BLaER1 treated with 17β-estradiol and CSF1 and Interleukin-3, amounts not matched to agents 10 nM and 100 nM (cell line): ENCODE results near the gene EEF2K.

Source experiments
- H3K27ac ChIP-seq, 11 experiments: shearing (Covaris generic); formaldehyde crosslinking; 2 replicates each; pipeline ENCODE4 v1.8.1; 2022
- H3K27me3 ChIP-seq, 11 experiments: shearing (Covaris generic); formaldehyde crosslinking; 2 replicates each; pipeline ENCODE4 v1.8.1; 2022
- H3K36me3 ChIP-seq, 11 experiments: shearing (Covaris generic); formaldehyde crosslinking; 2 replicates each; pipeline ENCODE4 v1.8.1; 2022
- H3K4me1 ChIP-seq, 10 experiments: shearing (Covaris generic); formaldehyde crosslinking; 2 replicates each; pipeline ENCODE4 v1.8.1; 2022
- H3K4me2 ChIP-seq, 11 experiments: shearing (Covaris generic); formaldehyde crosslinking; 2 replicates each; pipeline ENCODE4 v1.8.1; 2022
- H3K4me3 ChIP-seq, 10 experiments: shearing (Covaris generic); formaldehyde crosslinking; 2 replicates each; pipeline ENCODE4 v1.8.1; 2022
- H3K9ac ChIP-seq, 11 experiments: shearing (Covaris generic); formaldehyde crosslinking; 2 replicates each; pipeline ENCODE4 v1.8.1; 2022
- H3K9me3 ChIP-seq, 11 experiments: shearing (Covaris generic); formaldehyde crosslinking; replicated peaks in 1 of 11; 2 replicates each; pipeline ENCODE4 v1.8.1; 2022
- H4K20me1 ChIP-seq, 11 experiments: shearing (Covaris generic); formaldehyde crosslinking; 2 replicates each; pipeline ENCODE4 v1.8.1; 2022
- Cebpa-rat ChIP-seq, 11 experiments: shearing (Covaris generic); IDR thresholded peaks; 2 replicates each; pipeline ENCODE4 v1.8.1; 2022

EEF2K gene

DNA sequence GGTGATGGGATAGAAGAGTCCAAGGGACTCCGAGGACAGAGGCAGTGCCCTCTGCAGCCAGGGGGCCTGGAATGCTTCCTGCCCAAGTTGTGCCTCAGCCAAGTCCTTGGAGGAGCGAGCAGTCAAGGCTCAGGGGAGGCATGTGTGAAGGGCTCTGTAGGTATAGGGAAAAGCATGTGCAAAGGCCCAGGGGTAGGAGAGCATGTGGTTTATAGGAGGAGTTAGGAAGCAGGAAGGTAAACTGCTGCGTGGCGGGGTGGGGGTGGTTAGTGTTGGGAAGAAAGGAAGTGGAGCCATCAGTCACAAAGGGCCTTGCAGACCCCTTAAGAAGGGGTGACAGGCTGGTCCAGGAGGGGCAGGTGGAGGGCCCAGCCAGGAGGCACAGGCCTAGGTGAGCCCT lies 98.3 kb downstream of the EEF2K start:
- no peaks in the 10 kb centered on the region for H3K27me3 ChIP-seq
- TF ChIP-seq Cebpa-rat (IDR thresholded peaks at IDR 0.05) = no peak
- H3K27ac ChIP-seq = no peak overlapping the region
- H3K9me3 ChIP-seq = no peaks in the 10 kb centered on the region
- H3K36me3 ChIP-seq = peaks cover 79 to 95% (median 89%) of the 10 kb centered on the region in 11 experiments
- no peak overlapping the region for H3K4me3 ChIP-seq
- H3K4me2 ChIP-seq = no peak overlapping the region
- H4K20me1 ChIP-seq = peaks cover 44 to 100% (median 99%) of the 10 kb centered on the region in 11 experiments; a peak in 21 of 22 replicates
- H3K4me1 ChIP-seq = peaks cover 11 to 21% (median 17%) of the 10 kb centered on the region in 10 experiments
- no peak overlapping the region for H3K9ac ChIP-seq

GRCh38 chr16:22306788-22307187 lies 100.7 kb downstream of the EEF2K start:
- Histone ChIP-seq H3K9ac (no peak overlapping the region), H3K4me3 (no peak overlapping the region), H3K4me2 (no peak overlapping the region), H3K27ac (no peak overlapping the region), H3K4me1 (peaks cover 0 to 5% (median 0%) of the 10 kb centered on the region in 10 experiments; a peak in 4 of 20 replicates), H4K20me1 (peaks cover 20 to 96% (median 77%) of the 10 kb centered on the region in 11 experiments; a peak in 21 of 22 replicates), H3K9me3 (no peaks in the 10 kb centered on the region), H3K36me3 (peaks cover 98 to 100% (median 100%) of the 10 kb centered on the region in 11 experiments), H3K27me3 (no peaks in the 10 kb centered on the region)
- TF ChIP-seq Cebpa-rat (IDR thresholded peaks at IDR 0.05) = no peak

GRCh38 chr16:22307838-22308237 lies 101.8 kb downstream of the EEF2K start:
- H3K27me3 ChIP-seq = no peaks in the 10 kb centered on the region
- H3K36me3 ChIP-seq = peaks cover 98 to 100% (median 100%) of the 10 kb centered on the region in 11 experiments
- no peaks in the 10 kb centered on the region for H3K9me3 ChIP-seq
- TF ChIP-seq Cebpa-rat (IDR thresholded peaks at IDR 0.05) = no peak
- no peaks in the 10 kb centered on the region for H3K4me1 ChIP-seq
- peaks cover 10 to 94% (median 70%) of the 10 kb centered on the region in 11 experiments; a peak in 21 of 22 replicates for H4K20me1 ChIP-seq
- H3K4me3 ChIP-seq = no peak overlapping the region
- no peak overlapping the region for H3K27ac ChIP-seq
- no peak overlapping the region for H3K4me2 ChIP-seq
- H3K9ac ChIP-seq = no peak overlapping the region; a peak in 1 of 22 replicates

GRCh38 chr16:22308824-22309520 lies 102.9 kb downstream of the EEF2K start:
- Histone ChIP-seq H3K9me3 (no peaks in the 10 kb centered on the region), H3K27ac (no peak overlapping the region), H3K4me2 (no peak overlapping the region), H3K9ac (no peak overlapping the region), H3K4me1 (no peaks in the 10 kb centered on the region), H4K20me1 (peaks cover 7 to 94% (median 67%) of the 10 kb centered on the region in 11 experiments; a peak in 20 of 22 replicates), H3K4me3 (no peak overlapping the region), H3K27me3 (no peaks in the 10 kb centered on the region), H3K36me3 (peaks cover 98 to 100% (median 100%) of the 10 kb centered on the region in 11 experiments)
- TF ChIP-seq Cebpa-rat (IDR thresholded peaks at IDR 0.05) = no peak

DNA sequence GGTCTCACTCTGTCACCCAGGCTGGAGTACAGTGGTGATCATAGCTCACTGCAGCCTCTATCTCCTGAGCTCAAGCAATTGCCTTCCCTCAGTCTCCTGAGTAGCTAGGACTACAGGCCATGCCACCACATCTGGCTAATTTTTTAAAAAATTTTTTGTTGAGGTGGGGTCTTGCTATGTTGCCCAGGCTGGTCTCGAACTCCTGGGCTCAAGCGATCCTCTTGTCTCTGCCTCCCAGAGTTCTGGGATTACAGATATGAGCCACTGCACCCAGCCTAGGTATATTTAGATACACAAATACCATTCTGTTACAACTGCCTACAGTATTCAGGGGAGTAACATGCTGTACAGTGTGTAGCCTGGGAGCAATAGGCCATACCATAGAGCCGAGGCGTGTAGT lies 105.4 kb downstream of the EEF2K start:
- H3K9ac ChIP-seq = no peak overlapping the region
- no peaks in the 10 kb centered on the region for H3K4me1 ChIP-seq
- no peaks in the 10 kb centered on the region for H3K27me3 ChIP-seq
- peaks cover 97 to 100% (median 100%) of the 10 kb centered on the region in 11 experiments for H3K36me3 ChIP-seq
- no peak overlapping the region for H3K4me3 ChIP-seq
- TF ChIP-seq Cebpa-rat (IDR thresholded peaks at IDR 0.05) = no peak
- H3K4me2 ChIP-seq = no peak overlapping the region
- no peaks in the 10 kb centered on the region for H3K9me3 ChIP-seq
- no peak overlapping the region for H3K27ac ChIP-seq
- peaks cover 0 to 94% (median 57%) of the 10 kb centered on the region in 11 experiments; a peak in 16 of 22 replicates for H4K20me1 ChIP-seq

GRCh38 chr16:22312897-22313781 lies 107.1 kb downstream of the EEF2K start:
- H3K27ac ChIP-seq = no peak overlapping the region

DNA sequence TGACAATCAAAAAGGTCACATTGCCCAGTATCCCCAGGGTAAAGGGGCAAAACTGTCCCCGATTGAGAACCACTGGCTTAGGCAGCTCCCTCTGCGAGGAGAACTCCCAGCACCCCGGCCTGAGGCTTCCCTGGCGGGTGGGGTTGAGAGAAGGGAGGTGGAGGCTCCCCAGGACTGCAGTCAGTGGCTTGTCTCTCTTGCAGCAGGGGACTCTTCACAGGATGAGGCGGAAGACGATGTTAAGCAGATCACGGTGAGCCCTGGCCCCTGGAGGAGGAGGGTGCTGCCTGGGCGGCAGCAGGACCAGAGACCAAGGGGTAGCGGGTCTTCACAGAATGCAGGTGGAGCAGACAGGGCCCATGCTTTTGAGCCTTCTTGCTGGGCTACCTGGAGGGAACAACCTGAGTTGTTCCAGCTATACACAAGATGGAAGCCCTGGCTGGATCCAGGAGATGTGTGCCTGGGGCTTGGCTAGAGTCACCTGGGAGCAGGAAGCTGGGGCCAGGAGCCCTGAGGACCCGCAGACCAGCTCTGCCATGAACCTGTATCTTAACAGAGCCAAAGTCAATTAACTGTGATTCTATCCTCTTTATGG lies 107.9 kb downstream of the EEF2K start:
- Histone ChIP-seq H3K27ac (no peak overlapping the region; a peak in 1 of 22 replicates), H3K36me3 (peaks cover 97 to 100% (median 100%) of the 10 kb centered on the region in 11 experiments), H3K4me1 (no peaks in the 10 kb centered on the region), H3K9ac (no peak overlapping the region), H3K4me2 (no peak overlapping the region), H3K4me3 (no peak overlapping the region), H3K27me3 (no peaks in the 10 kb centered on the region), H3K9me3 (no peaks in the 10 kb centered on the region), H4K20me1 (peaks cover 0 to 93% (median 42%) of the 10 kb centered on the region in 11 experiments; a peak in 17 of 22 replicates)
- no peak for TF ChIP-seq Cebpa-rat (IDR thresholded peaks at IDR 0.05)

More at GRCh38 chr16:22312897-22313781, 107.1 kb downstream of the EEF2K start:
- no peak for TF ChIP-seq Cebpa-rat (IDR thresholded peaks at IDR 0.05)
- Histone ChIP-seq H3K9me3 (no peaks in the 10 kb centered on the region), H3K9ac (no peak overlapping the region), H4K20me1 (peaks cover 0 to 93% (median 44%) of the 10 kb centered on the region in 11 experiments; a peak in 17 of 22 replicates), H3K4me1 (no peaks in the 10 kb centered on the region), H3K36me3 (peaks cover 97 to 100% (median 100%) of the 10 kb centered on the region in 11 experiments), H3K4me3 (no peak overlapping the region), H3K27me3 (no peaks in the 10 kb centered on the region), H3K4me2 (no peak overlapping the region)

DNA sequence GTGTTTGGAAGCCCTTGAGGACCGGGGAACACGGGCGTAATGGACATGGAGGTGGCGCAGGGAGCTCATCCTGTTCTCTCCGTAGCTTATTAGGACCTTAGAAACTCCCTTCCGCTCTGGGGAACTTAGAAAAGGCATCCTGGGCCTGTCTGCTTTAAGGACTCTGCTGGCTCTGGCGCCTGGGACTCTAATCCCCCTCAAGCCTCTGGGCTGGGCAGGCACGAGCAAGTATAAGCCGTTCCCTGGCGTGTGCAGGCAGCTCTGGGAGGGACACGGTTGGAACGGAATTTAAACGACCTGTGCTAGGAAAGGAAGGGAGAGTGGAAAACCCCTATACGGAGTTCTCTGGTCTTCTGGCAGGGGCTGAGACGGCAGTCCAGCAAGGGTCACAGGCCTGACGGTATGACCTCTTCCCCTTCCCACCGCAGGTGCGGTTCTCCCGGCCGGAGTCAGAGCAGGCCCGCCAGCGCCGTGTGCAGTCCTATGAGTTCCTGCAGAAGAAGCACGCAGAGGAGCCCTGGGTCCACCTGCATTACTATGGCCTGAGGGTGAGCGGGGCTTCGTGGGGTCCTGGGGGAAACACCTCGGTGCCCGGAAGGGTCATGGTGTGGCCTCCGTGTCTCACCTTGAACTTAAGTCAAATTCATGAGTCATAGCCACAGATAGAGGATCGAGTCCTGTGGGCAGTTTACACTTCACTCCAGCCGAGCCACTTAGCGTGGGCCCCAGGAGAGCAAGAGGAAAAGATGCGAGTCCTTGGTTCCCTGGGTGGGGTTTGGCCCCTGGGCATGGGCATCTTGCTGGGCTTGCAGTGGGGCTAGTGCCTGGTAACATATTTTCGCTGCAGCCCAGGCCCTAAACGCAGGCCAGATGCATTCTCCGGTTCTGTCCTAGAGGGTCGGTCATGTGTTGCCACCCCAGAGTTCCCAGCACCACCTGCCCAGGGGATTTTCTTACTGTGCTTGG lies 108.9 kb downstream of the EEF2K start:
- Histone ChIP-seq H4K20me1 (peaks cover 0 to 90% (median 44%) of the 10 kb centered on the region in 11 experiments; a peak in 17 of 22 replicates), H3K4me2 (no peak overlapping the region), H3K27ac (no peak overlapping the region), H3K9ac (no peak overlapping the region), H3K4me3 (no peak overlapping the region), H3K4me1 (no peaks in the 10 kb centered on the region), H3K9me3 (no peaks in the 10 kb centered on the region), H3K36me3 (peaks cover 95 to 100% (median 100%) of the 10 kb centered on the region in 11 experiments), H3K27me3 (no peaks in the 10 kb centered on the region)
- TF ChIP-seq Cebpa-rat (IDR thresholded peaks at IDR 0.05) = no peak
